ENCODE results near the gene CAMP. TPM values are rescaled to one million over a fixed set of nuclear protein-coding genes. Genes with fewer than 3 reads are reported as not detected.

The CAMP gene
- total and polyA plus RNA-seq, 8 donors: 0.87 to 1.4 (median 0.92) TPM; not detected in 5

DNA sequence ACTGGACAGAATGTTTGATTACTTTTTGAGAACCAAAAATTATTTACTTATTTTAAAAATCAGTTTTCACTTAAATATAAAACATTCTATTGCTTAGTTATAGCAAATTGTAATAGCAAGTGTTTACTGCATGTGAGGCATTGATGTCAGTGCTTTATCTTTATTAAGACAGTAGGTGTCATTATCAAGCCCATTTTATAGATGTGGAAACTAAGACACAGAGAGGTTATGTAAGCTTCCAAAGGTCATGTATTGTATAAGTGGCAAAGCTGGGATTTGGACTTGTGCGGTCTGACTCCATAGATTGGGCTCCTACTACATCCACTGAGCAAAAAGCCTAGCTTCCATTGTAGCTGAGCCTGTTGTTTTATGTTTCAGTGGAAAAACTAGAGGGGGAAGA, 35.2 kb downstream of the CAMP start:
- DNase-seq: no peak
- 94 to 100% (median 96%) methylated on average over 1 of the region's 1 CpG for WGBS, 5 donors

DNA sequence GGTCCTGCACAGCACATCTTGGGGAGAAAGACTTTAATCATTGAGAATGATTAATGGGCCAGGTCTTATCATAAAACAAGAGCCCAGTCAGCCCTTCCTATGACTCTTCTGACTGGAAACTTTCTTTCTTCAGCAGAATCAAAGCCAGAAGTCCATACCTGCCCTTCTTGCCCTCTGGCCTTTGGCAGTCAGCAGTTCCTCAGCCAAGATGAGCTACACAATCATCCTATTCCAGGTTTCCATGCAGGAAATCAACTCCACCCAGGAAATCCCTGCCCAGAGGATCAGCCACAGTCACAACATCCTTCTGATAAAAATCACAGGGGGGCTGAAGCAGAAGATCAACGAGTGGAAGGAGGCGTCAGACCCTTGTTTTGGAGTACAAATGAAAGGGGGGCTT, 44.5 kb downstream of the CAMP start:
- H3K27me3 ChIP-seq: no peaks in the 10 kb centered on the region
- no peak for DNase-seq
- no peak overlapping the region for H3K4me3 ChIP-seq
- intact Hi-C loops (cut with DNase I; ENCODE audit: low total_unique reads): no loop called here
- no peak for TF ChIP-seq POLR2A (IDR thresholded peaks at IDR 0.05)
- no peak for TF ChIP-seq POLR2AphosphoS5 (IDR thresholded peaks at IDR 0.05)
- TF ChIP-seq, protein P1, sequence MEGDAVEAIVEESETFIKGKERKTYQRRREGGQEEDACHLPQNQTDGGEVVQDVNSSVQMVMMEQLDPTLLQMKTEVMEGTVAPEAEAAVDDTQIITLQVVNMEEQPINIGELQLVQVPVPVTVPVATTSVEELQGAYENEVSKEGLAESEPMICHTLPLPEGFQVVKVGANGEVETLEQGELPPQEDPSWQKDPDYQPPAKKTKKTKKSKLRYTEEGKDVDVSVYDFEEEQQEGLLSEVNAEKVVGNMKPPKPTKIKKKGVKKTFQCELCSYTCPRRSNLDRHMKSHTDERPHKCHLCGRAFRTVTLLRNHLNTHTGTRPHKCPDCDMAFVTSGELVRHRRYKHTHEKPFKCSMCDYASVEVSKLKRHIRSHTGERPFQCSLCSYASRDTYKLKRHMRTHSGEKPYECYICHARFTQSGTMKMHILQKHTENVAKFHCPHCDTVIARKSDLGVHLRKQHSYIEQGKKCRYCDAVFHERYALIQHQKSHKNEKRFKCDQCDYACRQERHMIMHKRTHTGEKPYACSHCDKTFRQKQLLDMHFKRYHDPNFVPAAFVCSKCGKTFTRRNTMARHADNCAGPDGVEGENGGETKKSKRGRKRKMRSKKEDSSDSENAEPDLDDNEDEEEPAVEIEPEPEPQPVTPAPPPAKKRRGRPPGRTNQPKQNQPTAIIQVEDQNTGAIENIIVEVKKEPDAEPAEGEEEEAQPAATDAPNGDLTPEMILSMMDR (IDR thresholded peaks at IDR 0.05): no peak
- no peak for TF ChIP-seq EP300 (IDR thresholded peaks at IDR 0.05)
- peaks cover 4 to 82% (median 64%) of the 10 kb centered on the region in 4 donors for H3K36me3 ChIP-seq
- 39 to 73% (median 61%) methylated on average over 2 of the region's 2 CpGs for WGBS, 5 donors
- H3K27ac ChIP-seq: peak overlapping the region; percentile 38 to 71 (median 49)
- H3K9me3 ChIP-seq: no peaks in the 10 kb centered on the region
- H3K4me1 ChIP-seq: peaks cover 0 to 9% (median 5%) of the 10 kb centered on the region in 4 donors

More for the DNA sequence above, 35.2 kb downstream of the CAMP start:
- TF ChIP-seq EP300 (IDR thresholded peaks at IDR 0.05) (no peak), POLR2A (IDR thresholded peaks at IDR 0.05) (no peak), POLR2AphosphoS5 (IDR thresholded peaks at IDR 0.05) (no peak)
- TF ChIP-seq, protein P1 (IDR thresholded peaks at IDR 0.05): no peak
- peaks cover 3 to 80% (median 55%) of the 10 kb centered on the region in 4 donors for H3K36me3 ChIP-seq
- H3K27me3 ChIP-seq: no peaks in the 10 kb centered on the region
- no peaks in the 10 kb centered on the region for H3K4me1 ChIP-seq
- intact Hi-C loops (cut with DNase I; ENCODE audit: low total_unique reads): no loop called here
- H3K9me3 ChIP-seq: no peaks in the 10 kb centered on the region
- H3K4me3 ChIP-seq: no peak overlapping the region
- no peak overlapping the region for H3K27ac ChIP-seq

DNA sequence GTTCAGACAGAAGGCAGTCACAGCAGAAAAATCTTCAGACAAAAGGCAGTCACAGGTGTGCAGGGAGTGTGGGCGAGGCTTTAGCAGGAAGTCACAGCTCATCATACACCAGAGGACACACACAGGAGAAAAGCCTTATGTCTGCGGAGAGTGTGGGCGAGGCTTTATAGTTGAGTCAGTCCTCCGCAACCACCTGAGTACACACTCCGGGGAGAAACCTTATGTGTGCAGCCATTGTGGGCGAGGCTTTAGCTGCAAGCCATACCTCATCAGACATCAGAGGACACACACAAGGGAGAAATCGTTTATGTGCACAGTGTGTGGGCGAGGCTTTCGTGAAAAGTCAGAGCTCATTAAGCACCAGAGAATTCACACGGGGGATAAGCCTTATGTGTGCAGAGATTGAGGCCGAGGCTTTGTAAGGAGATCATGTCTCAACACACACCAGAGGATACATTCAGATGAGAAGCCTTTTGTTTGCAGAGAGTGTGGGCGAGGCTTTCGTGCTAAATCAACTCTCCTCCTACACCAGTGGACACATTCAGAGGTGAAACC, 45.2 kb downstream of the CAMP start:
- Histone ChIP-seq H3K4me1 (peaks cover 0 to 11% (median 9%) of the 10 kb centered on the region in 4 donors), H3K27me3 (no peaks in the 10 kb centered on the region), H3K9me3 (no peaks in the 10 kb centered on the region), H3K36me3 (peaks cover 4 to 75% (median 57%) of the 10 kb centered on the region in 4 donors), H3K27ac (peak overlapping the region; percentile 1 to 71 (median 53)), H3K4me3 (no peak overlapping the region)
- 46 to 72% (median 56%) methylated on average over 13 of the region's 13 CpGs for WGBS, 5 donors
- TF ChIP-seq, protein P1 (IDR thresholded peaks at IDR 0.05): no peak
- TF ChIP-seq POLR2A (IDR thresholded peaks at IDR 0.05) (no peak), EP300 (IDR thresholded peaks at IDR 0.05) (no peak), POLR2AphosphoS5 (IDR thresholded peaks at IDR 0.05) (peak in 1 of 3 donors; percentile 13)
- peak; percentile 62 to 92 for DNase-seq
- intact Hi-C loops (cut with DNase I; ENCODE audit: low total_unique reads): no loop called here

DNA sequence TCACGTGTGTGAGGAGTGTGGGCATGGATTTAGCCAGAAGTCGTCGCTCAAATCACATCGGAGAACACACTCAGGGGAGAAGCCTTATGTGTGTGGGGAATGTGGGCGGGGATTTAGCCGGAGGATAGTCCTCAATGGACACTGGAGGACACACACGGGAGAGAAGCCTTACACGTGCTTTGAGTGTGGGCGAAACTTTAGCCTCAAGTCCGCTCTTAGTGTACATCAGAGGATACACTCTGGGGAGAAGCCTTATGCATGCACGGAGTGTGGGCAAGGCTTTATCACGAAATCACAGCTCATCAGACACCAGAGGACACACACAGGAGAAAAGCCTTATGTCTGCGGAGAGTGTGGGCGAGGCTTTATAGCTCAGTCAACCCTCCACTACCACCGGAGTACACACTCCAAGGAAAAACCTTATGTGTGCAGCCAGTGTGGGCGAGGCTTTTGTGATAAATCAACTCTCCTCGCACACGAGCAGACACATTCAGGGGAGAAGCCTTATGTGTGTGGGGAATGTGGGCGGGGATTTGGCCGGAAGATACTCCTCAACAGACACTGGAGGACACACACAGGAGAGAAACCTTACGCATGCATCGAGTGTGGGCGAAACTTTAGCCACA, 45.8 kb downstream of the CAMP start:
- WGBS, 5 donors: 68 to 80% (median 74%) methylated on average over 19 to 23 of the region's 23 CpGs
- Histone ChIP-seq H3K27ac (peak overlapping the region in 3 of 5 donors; percentile 53 to 71 (median 68)), H3K4me1 (peaks cover 0 to 17% (median 12%) of the 10 kb centered on the region in 4 donors)

More for the DNA sequence above, 45.8 kb downstream of the CAMP start:
- TF ChIP-seq, protein P1 (IDR thresholded peaks at IDR 0.05): no peak
- TF ChIP-seq POLR2AphosphoS5 (IDR thresholded peaks at IDR 0.05) (no peak), EP300 (IDR thresholded peaks at IDR 0.05) (no peak), POLR2A (IDR thresholded peaks at IDR 0.05) (no peak)
- intact Hi-C loops (cut with DNase I; ENCODE audit: low total_unique reads): no loop called here
- DNase-seq: peak in 1 of 2 donors; percentile 39
- H3K27me3 ChIP-seq: no peaks in the 10 kb centered on the region
- H3K36me3 ChIP-seq: peaks cover 4 to 69% (median 52%) of the 10 kb centered on the region in 4 donors
- H3K4me3 ChIP-seq: no peak overlapping the region
- no peaks in the 10 kb centered on the region for H3K9me3 ChIP-seq
